Activated CD8-positive, alpha-beta memory T cell treated with anti-CD3 and anti-CD28 coated beads, Interleukin-2, amount 10 ng/mL, durations not matched to agents 7 days and 5 days (primary cell): ENCODE results near the gene SPECC1. TPM values are rescaled to one million over a fixed set of nuclear protein-coding genes. Genes with fewer than 3 reads are reported as not detected.
A peak's percentile ranks its signal among the peaks of the same experiment; 100 is the strongest.

Experiments used
- ATAC-seq: fragments of 150-1000 bp; cut with Tn5 transposase; one replicate; pipeline ENCODE4 v1.10.0; 2021; ENCODE audit warnings: moderate library complexity
- CTCF ChIA-PET: fragments of 350-600 bp; sonication (Branson Sonifier 250); formaldehyde crosslinking; loops from one replicate; lab custom pipeline; 2021; ENCODE audit warnings: antibody characterized with exemption; lab: Charles Lee
- DNase-seq: peaks from one replicate; pipeline ENCODE4 v3.0.0-alpha.2; 2020
- H3K27ac Mint-ChIP-seq: one replicate; pipeline ENCODE4 v1.8.0; 2021; ENCODE audit warnings: mild to moderate bottlenecking, mixed read lengths
- H3K27me3 Mint-ChIP-seq: one replicate; pipeline ENCODE4 v1.8.0; 2021; ENCODE audit warnings: mixed read lengths
- H3K36me3 Mint-ChIP-seq: one replicate; pipeline ENCODE4 v1.8.0; 2021; ENCODE audit warnings: mild to moderate bottlenecking, mixed read lengths
- H3K4me1 Mint-ChIP-seq: one replicate; pipeline ENCODE4 v1.8.0; 2021; ENCODE audit warnings: mixed read lengths
- H3K4me3 Mint-ChIP-seq: one replicate; pipeline ENCODE4 v1.8.0; 2021; ENCODE audit warnings: mild to moderate bottlenecking, moderate library complexity, mixed read lengths
- H3K9me3 Mint-ChIP-seq: one replicate; pipeline ENCODE4 v1.8.0; 2022; ENCODE audit warnings: low read depth, mixed read lengths
- total RNA-seq, 2 experiments: library from RNA; stranded (reverse); gene quantifications; one replicate each; pipeline ENCODE4 v1.2.3, GENCODE V29; 2021

The SPECC1 gene
- total RNA-seq, 2 experiments from 2014 or later: 11.4 to 17.6 TPM

DNA sequence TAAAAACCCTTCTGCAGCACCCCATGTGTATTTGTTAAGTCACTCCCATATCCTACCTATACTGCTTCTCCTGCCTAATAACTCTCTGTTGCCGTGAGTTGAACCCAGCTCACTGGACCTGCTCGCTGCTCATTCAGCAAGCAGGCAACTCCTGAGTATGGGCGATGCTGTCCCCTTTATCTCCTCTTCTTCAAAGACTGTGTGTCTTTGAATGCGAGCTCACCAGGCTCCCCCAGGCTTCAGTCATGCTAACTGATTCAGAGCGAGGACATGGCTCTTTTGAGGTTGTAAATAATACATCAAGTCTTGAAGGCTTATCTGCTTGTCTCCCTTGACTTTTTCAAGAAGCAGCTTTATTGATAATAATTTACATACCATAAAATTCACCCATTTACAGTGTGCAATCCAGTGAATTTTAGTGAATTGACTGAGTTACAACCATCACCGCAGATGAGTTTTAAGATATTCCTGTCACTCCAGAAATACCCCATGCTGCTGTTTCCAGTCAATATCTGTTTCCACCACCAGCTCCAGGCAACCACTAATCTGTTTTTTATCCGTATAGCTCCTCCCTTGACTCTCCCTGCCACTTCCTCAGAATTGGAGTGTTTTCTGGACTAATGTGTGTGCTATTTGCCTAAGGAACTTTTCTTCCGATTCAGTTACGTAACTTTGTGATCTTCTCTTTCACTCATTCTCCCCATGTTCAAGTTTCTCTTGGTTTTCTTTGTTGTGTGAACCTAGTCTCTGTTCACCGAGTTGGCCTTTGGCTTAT lies 132.2 kb downstream of the SPECC1 start:
- DNase-seq: no peak
- Mint-ChIP-seq H3K27me3 (no peaks in the 10 kb centered on the region), H3K9me3 (no peaks in the 10 kb centered on the region), H3K4me1 (no peaks in the 10 kb centered on the region), H3K27ac (no peak overlapping the region), H3K4me3 (no peak overlapping the region), H3K36me3 (no peaks in the 10 kb centered on the region)
- ATAC-seq: no peak
- CTCF ChIA-PET: no interaction called here

DNA sequence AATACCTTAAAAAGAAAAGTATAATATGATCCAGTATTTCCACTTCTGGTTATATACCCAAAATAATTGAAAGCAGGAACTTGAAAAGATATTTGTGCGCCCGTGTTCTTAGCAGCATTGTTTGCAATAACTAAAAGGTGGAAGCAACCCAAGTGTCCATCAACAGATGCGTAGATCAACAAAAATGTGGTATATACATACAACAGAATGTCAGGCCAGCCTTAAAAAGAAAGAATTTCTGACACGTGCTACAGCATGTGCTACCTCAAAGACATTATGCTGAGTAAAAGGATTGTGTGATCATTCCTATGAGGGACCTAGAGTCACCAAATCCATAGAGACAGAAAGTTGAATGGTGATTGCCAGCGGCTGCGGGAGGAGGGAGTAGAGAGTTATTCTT lies 133.1 kb downstream of the SPECC1 start:
- Mint-ChIP-seq H3K4me1 (no peaks in the 10 kb centered on the region), H3K27me3 (no peaks in the 10 kb centered on the region), H3K9me3 (no peaks in the 10 kb centered on the region), H3K36me3 (no peaks in the 10 kb centered on the region), H3K4me3 (no peak overlapping the region), H3K27ac (no peak overlapping the region)
- ATAC-seq (no peak), DNase-seq (no peak)
- CTCF ChIA-PET: no interaction called here

DNA sequence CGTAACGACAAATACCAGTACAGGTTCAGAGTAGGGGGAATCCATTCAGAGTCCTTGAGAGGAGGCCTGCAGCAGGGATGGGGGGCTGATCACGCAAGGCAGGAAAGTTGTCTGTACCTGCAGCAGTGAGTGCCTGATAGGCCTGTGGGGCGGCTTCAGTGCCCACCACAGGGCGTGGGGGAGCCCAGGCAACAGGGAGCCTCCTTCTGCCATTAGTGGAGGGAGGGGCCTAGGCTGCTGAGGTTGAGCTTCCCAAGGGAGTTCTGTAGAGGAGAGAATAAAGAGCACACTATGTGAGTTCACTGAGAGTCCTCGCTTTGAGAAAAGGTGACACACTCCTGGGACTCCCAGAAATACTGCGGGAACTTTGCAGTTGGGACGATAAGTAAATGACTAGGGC lies 134.6 kb downstream of the SPECC1 start:
- ATAC-seq: no peak
- CTCF ChIA-PET: interaction anchor here (1.3 kb wide), 1 partner anchor 13 kb away, joined by 3 read pairs; no protein-coding TSS in a partner anchor
- Mint-ChIP-seq H3K9me3 (no peaks in the 10 kb centered on the region), H3K27ac (no peak overlapping the region), H3K4me1 (no peaks in the 10 kb centered on the region), H3K4me3 (no peak overlapping the region), H3K27me3 (no peaks in the 10 kb centered on the region), H3K36me3 (no peaks in the 10 kb centered on the region)
- no peak for DNase-seq

GRCh38 chr17:20145567-20145966 lies 136.4 kb downstream of the SPECC1 start:
- no peak for DNase-seq
- CTCF ChIA-PET: no interaction called here
- no peaks in the 10 kb centered on the region for H3K36me3 Mint-ChIP-seq
- H3K9me3 Mint-ChIP-seq: no peaks in the 10 kb centered on the region
- no peaks in the 10 kb centered on the region for H3K4me1 Mint-ChIP-seq
- no peak overlapping the region for H3K27ac Mint-ChIP-seq
- H3K27me3 Mint-ChIP-seq: no peaks in the 10 kb centered on the region
- no peak for ATAC-seq
- H3K4me3 Mint-ChIP-seq: no peak overlapping the region

DNA sequence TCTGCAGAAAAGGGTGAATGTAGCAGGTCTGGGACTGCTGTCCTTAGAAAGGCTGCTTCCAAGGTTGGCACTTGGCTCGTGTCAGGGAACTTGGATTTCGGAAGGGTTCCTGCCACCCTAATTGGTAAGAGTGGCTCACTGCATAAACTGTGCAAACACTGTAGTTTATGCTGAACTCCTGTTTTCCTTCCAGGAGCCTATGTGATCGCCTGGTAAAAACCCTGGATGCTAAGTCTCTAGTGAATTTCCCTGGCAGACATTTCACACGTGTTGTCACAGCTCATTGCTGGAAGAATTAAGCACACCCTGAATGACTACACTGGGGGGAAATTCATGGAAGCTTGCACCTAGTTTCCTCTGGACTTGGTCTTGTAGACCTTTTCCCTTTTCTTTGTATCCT lies 140.1 kb downstream of the SPECC1 start:
- no peaks in the 10 kb centered on the region for H3K36me3 Mint-ChIP-seq
- H3K27me3 Mint-ChIP-seq: no peaks in the 10 kb centered on the region
- H3K4me3 Mint-ChIP-seq: no peak overlapping the region
- no peak for ATAC-seq
- no peak for DNase-seq
- no peaks in the 10 kb centered on the region for H3K9me3 Mint-ChIP-seq
- CTCF ChIA-PET: no interaction called here
- H3K27ac Mint-ChIP-seq: no peak overlapping the region
- H3K4me1 Mint-ChIP-seq: no peaks in the 10 kb centered on the region

DNA sequence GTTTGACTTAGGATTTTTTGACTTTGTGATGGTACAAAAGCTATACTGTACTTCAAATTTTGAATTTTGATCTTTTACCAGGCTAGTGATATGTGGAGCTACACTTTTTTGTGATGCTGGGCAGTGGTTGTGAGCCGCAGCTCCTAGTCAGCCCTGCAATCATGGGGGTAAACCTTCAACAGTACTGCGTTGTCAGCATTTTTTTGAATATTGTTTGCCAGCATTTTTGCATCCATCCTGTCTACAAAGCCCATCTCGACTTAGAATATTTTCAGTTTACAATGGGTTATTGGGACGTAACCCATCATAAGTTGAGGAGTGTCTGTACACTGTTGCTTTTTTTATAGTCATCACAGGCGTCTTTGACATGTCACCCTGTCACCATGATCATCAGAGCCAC lies 142.0 kb downstream of the SPECC1 start:
- H3K9me3 Mint-ChIP-seq: no peaks in the 10 kb centered on the region
- CTCF ChIA-PET: no interaction called here
- H3K27ac Mint-ChIP-seq: no peak overlapping the region
- ATAC-seq: no peak
- no peaks in the 10 kb centered on the region for H3K36me3 Mint-ChIP-seq
- DNase-seq: no peak
- H3K27me3 Mint-ChIP-seq: no peaks in the 10 kb centered on the region
- H3K4me3 Mint-ChIP-seq: no peak overlapping the region
- no peaks in the 10 kb centered on the region for H3K4me1 Mint-ChIP-seq

DNA sequence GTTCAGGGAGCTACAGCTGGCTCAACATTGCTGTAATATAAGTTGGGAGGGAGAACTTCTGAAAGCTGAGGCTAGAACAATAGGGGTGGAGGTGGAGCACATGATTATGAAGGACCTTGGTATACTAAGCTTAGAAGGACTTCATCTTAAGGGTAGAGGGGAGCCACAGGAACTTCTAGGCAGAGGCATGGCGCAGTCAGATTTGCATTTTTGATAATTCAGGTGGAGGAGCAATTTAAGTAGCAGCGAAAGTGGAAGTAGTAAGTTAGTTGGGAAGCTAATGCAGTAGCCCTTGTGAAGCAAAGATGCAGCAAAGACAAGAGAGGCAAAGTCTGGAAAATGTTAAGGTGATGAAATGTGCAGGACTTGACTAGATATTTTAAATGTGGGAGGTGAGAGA lies 144.1 kb downstream of the SPECC1 start:
- Mint-ChIP-seq H3K27ac (no peak overlapping the region), H3K9me3 (no peaks in the 10 kb centered on the region), H3K36me3 (no peaks in the 10 kb centered on the region), H3K4me3 (no peak overlapping the region), H3K4me1 (peaks cover 3% of the 10 kb centered on the region), H3K27me3 (peaks cover 15% of the 10 kb centered on the region)
- no peak for DNase-seq
- ATAC-seq: no peak
- CTCF ChIA-PET: interaction anchor here (0.6 to 0.9 kb wide), 2 partner anchors 143 to 160 kb away, joined by 3 to 4 read pairs; no protein-coding TSS in a partner anchor

DNA sequence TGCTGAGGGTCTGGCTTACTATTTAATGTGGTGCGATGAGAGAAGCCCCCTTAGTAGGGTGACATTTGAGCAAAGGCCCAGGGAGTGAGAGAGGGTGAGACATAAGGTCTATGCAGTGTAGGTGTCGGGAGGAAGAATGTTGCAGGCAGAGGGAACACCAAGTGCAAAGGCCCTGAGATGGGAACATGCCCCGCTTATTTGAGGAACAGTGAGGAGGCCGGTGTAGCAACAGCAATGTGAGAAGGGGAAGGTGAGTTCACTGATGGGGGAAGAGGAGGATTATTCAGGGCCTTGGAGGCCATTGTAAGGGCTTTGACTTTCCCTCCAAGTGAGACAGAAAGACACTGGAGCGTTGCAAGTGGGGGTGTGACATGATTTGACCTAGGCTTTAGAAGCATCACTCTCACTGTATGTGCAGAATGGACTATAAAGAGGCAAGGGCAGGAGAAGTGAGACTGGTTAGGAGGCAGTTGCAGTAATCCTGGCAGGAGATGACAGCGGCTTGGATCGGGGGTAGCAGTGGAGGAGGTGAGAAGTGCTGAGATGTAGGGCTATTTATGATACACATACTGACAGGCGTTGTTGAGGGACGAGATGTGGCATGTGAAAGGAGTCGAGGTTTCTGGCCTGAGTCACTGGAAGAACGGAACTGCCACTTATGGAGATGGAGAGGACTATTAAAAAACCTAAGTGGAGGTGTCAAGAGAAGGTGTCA lies 145.3 kb downstream of the SPECC1 start:
- no peak for DNase-seq
- CTCF ChIA-PET: no interaction called here
- Mint-ChIP-seq H3K27ac (no peak overlapping the region), H3K27me3 (peaks cover 16% of the 10 kb centered on the region), H3K9me3 (no peaks in the 10 kb centered on the region), H3K4me1 (peaks cover 3% of the 10 kb centered on the region), H3K4me3 (no peak overlapping the region), H3K36me3 (no peaks in the 10 kb centered on the region)
- ATAC-seq: no peak

DNA sequence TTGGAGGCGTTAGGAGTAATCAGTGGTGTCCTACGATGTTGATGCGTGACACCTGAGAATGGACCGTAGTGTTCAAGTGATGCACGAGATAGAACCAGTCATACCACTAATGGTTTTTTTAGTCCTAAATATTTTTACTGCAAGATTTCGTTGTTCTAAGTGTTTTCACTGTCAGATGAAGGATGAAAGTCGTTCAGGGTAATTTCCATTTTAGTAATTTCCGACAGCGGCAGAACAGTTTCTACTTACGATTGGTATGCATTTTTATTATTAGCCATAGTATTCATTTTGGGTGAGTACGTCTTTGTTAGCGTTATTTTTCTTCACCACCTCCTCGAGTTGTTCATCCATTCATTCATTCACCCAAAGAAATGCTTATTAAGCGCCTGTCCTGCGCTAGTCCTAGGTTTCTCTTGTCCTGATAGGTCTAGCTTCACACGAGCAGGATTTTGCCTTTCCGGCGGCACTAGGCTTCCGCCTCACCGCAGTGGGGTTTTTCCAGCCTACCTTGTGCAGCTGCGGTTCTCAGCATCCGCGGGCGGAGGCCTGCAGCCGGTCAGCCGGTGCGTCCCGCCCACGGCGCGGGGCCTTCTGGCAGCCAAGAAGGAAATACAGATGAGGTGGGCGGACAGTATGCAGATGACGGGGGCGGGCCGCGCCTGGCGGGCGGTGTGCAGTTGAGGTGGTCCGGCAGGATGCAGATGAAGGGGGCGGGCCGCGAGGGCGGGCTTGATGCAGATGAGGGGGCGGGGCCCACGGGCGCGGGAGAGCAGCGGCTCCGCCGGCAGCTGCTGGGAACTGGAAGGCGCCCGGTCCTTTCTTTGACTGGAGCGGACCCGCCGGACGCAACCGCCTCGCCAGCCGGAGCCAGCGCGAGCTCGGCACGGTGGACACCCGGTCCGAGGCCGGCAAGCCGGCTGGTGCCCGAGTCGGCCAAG lies 146.4 kb downstream of the SPECC1 start:
- Mint-ChIP-seq H3K9me3 (no peaks in the 10 kb centered on the region), H3K36me3 (no peaks in the 10 kb centered on the region), H3K4me1 (peaks cover 3% of the 10 kb centered on the region), H3K27me3 (peaks cover 17% of the 10 kb centered on the region), H3K27ac (peak overlapping the region; percentile 50), H3K4me3 (no peak overlapping the region)
- ATAC-seq (peak; percentile 99), DNase-seq (peak; percentile 97)
- CTCF ChIA-PET: interaction anchor here (0.7 to 1.4 kb wide), 2 partner anchors 35 to 163 kb away, joined by 3 read pairs; no protein-coding TSS in a partner anchor

- DNase-seq: no peak
- Mint-ChIP-seq H3K36me3 (no peaks in the 10 kb centered on the region), H3K9me3 (no peaks in the 10 kb centered on the region), H3K4me1 (peaks cover 3% of the 10 kb centered on the region), H3K4me3 (no peak overlapping the region), H3K27me3 (peaks cover 18% of the 10 kb centered on the region), H3K27ac (no peak overlapping the region)
- CTCF ChIA-PET: interaction anchor here (0.7 to 1.4 kb wide), 3 partner anchors 12 to 164 kb away, joined by 3 read pairs; no protein-coding TSS in a partner anchor
- peak; percentile 9 for ATAC-seq
Measured at GRCh38 chr17:20156196-20157000, 147.2 kb downstream of the SPECC1 start.

DNA sequence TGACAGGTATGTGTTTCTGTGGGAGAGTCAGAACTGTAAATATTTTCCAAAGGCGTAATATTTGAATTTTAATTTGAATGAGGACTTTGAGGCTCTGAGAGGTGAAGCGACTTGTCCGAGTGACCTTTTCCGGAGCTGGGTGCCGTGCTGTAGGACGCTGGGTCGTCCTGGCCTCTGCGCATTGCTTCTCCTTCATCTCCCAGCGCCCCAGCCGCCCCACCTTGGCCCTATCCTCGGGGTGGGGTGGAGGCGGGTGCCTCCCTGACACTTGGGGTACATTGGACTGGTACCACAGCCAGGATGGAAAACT lies 147.8 kb downstream of the SPECC1 start:
- Mint-ChIP-seq H3K4me1 (peaks cover 3% of the 10 kb centered on the region), H3K9me3 (no peaks in the 10 kb centered on the region), H3K4me3 (no peak overlapping the region), H3K27ac (no peak overlapping the region), H3K36me3 (no peaks in the 10 kb centered on the region), H3K27me3 (peaks cover 18% of the 10 kb centered on the region)
- ATAC-seq (no peak), DNase-seq (no peak)
- CTCF ChIA-PET: interaction anchor here (1.2 kb wide), 1 partner anchor 13 kb away, joined by 3 read pairs; no protein-coding TSS in a partner anchor

- ATAC-seq (no peak), DNase-seq (no peak)
- no peaks in the 10 kb centered on the region for H3K36me3 Mint-ChIP-seq
- H3K27me3 Mint-ChIP-seq: peaks cover 18% of the 10 kb centered on the region
- H3K4me1 Mint-ChIP-seq: peaks cover 3% of the 10 kb centered on the region
- H3K4me3 Mint-ChIP-seq: no peak overlapping the region
- no peak overlapping the region for H3K27ac Mint-ChIP-seq
- no peaks in the 10 kb centered on the region for H3K9me3 Mint-ChIP-seq
- CTCF ChIA-PET: no interaction called here
Measured at GRCh38 chr17:20158580-20158979, 149.4 kb downstream of the SPECC1 start.
